H7 (cell line): ENCODE data around the gene DSE. TPM values are rescaled to one million over a fixed set of nuclear protein-coding genes. Genes with fewer than 3 reads are reported as not detected.
A peak's percentile ranks its signal among the peaks of the same experiment; 100 is the strongest.

Experiments
- DNase-seq: peaks from one replicate; pipeline ENCODE4 v3.0.0; 2012
- H3K27me3 ChIP-seq: 2 replicates; pipeline ENCODE4 v1.6.0; 2011; ENCODE audit warnings: mild to moderate bottlenecking, low read length; ENCODE audit not compliant: control insufficient read depth, insufficient read depth
- H3K36me3 ChIP-seq: replicated peaks from 2 replicates; pipeline ENCODE4 v1.5.1; 2011; ENCODE audit warnings: low read length; ENCODE audit not compliant: control insufficient read depth, insufficient read depth
- H3K4me3 ChIP-seq: 2 replicates; pipeline ENCODE4 v1.5.1; 2011; ENCODE audit warnings: low read depth, mild to moderate bottlenecking, control low read depth, low read length, moderate library complexity; ENCODE audit not compliant: insufficient read depth
- total RNA-seq: library from RNA; depleted of rRNA; stranded (reverse); fragments of >200 nt; shearing (Covaris generic); gene quantifications from 2 replicates; pipeline ENCODE4 v1.2.3, GENCODE V29; 2014

Gene DSE
- total RNA-seq, 1 experiment from 2014 or later = 39.5 TPM

- Histone ChIP-seq H3K4me3 (no peak overlapping the region), H3K27me3 (no peaks in the 10 kb centered on the region), H3K36me3 (no peaks in the 10 kb centered on the region)
- DNase-seq = no peak
These were observed 76.3 kb downstream of the DSE start for GRCh38 chr6:116447052-116447451.

- no peak overlapping the region for H3K4me3 ChIP-seq
- DNase-seq = no peak
- H3K36me3 ChIP-seq = no peaks in the 10 kb centered on the region
- no peaks in the 10 kb centered on the region for H3K27me3 ChIP-seq
These were observed 76.8 kb downstream of the DSE start for GRCh38 chr6:116447496-116448011.

- no peak for DNase-seq
These were observed 78.8 kb downstream of the DSE start for GRCh38 chr6:116449565-116449964.

GRCh38 chr6:116450185-116450710, 79.5 kb downstream of the DSE start:
- no peaks in the 10 kb centered on the region for H3K36me3 ChIP-seq
- no peak overlapping the region for H3K4me3 ChIP-seq
- DNase-seq = no peak
- H3K27me3 ChIP-seq = no peaks in the 10 kb centered on the region

More at GRCh38 chr6:116449565-116449964, 78.8 kb downstream of the DSE start:
- Histone ChIP-seq H3K27me3 (no peaks in the 10 kb centered on the region), H3K4me3 (no peak overlapping the region), H3K36me3 (no peaks in the 10 kb centered on the region)

DNA sequence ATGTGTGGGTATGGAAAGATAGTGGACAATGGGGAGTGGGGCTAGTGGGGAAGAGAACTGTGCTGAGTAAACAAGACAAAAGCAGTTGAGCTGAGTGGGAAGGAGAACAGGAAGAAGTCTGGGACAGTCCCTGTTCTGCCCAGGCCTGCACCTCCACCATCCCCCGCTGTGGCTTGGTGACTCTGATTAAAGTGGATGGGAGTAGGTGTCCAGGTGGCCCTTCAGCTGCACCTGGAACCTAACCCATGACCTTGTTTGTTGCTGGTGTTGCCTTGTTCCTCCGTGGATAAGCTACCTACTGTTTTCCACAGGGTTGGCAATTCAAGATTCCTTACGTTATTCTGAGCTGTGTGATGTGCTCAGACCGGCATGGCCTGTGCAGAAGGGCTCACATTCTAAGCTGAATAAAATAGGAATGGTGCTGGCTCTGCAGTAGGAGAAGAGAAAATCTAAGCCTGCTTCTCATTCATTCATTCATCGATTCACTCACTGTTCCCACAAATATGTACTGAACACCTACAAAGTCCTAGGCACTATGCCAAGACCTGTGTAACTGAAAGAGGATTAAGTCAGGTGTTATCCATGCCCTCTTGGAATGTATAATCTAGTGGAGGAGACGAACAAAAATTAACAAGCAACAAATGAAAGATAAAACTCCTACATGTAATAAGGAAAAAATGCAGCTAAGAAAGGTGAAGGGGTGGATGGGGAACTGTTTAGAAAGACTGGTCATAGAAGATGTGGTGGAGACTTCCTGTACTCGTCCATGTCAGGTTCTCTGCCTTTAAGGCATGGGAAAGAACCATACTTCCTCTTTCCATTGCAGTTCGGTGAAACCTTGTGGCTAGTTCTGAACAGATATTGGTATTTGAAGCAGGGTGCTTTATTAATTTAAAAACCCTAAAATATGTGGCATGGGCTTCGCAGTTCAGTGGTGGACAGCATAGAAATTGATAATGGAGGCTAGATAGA, 80.3 kb downstream of the DSE start:
- Histone ChIP-seq H3K36me3 (no peaks in the 10 kb centered on the region), H3K4me3 (no peak overlapping the region), H3K27me3 (no peaks in the 10 kb centered on the region)
- no peak for DNase-seq

GRCh38 chr6:116451916-116452315, 81.2 kb downstream of the DSE start:
- no peak for DNase-seq
- H3K36me3 ChIP-seq = no peaks in the 10 kb centered on the region
- H3K4me3 ChIP-seq = no peak overlapping the region
- no peaks in the 10 kb centered on the region for H3K27me3 ChIP-seq

DNA sequence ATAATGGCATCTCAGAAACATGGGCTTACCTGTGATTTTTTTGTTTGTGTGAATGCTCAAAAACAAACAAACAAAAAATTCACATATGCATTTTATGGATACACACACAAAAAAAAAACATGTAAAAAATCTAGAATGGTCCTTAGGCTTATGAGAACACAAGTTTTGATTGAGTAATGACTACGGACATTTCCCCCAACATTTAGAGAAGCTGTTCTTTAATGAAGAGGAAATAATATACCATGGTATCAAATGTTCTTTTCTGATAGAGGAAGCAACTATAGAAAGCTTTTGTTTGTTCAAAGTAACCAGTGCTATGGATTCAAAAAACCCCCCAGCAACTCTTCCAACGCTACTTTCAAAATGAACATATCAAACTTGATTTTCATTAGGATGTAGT, 81.8 kb downstream of the DSE start:
- H3K4me3 ChIP-seq = no peak overlapping the region
- H3K36me3 ChIP-seq = no peaks in the 10 kb centered on the region
- H3K27me3 ChIP-seq = no peaks in the 10 kb centered on the region
- no peak for DNase-seq

- no peak for DNase-seq
- Histone ChIP-seq H3K4me3 (no peak overlapping the region), H3K27me3 (peaks cover 18% of the 10 kb centered on the region), H3K36me3 (no peaks in the 10 kb centered on the region)
These were observed 85.4 kb downstream of the DSE start for GRCh38 chr6:116456106-116456505.

GRCh38 chr6:116456927-116457326, 86.2 kb downstream of the DSE start:
- no peak for DNase-seq
- Histone ChIP-seq H3K4me3 (no peak overlapping the region), H3K36me3 (no peaks in the 10 kb centered on the region), H3K27me3 (peaks cover 26% of the 10 kb centered on the region)

DNA sequence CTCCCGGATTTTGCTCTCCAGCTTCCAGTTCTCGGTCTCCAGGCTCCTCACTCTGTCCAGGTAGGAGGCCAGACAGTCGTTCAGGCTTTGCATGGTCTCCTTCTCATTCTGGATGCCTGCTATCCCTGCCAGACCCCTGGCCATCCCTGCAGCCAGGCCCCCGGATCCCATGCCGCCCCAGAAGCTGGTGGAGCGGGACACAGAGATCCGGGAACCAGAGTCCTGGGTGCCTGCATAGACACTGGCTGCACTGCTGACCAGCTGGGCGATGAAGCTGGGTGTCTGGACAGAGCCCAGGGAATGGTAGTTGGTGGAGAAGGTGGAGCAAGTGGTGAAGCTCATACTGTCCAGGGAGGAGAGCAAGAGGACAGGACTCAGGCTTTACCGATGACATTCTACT, 87.5 kb downstream of the DSE start:
- Histone ChIP-seq H3K36me3 (no peaks in the 10 kb centered on the region), H3K4me3 (no peak overlapping the region), H3K27me3 (peaks cover 38% of the 10 kb centered on the region)
- no peak for DNase-seq

- DNase-seq = no peak
- H3K36me3 ChIP-seq = no peaks in the 10 kb centered on the region
- H3K27me3 ChIP-seq = peaks cover 39% of the 10 kb centered on the region
- no peak overlapping the region for H3K4me3 ChIP-seq
These were observed 89.2 kb downstream of the DSE start for GRCh38 chr6:116459927-116460326.

DNA sequence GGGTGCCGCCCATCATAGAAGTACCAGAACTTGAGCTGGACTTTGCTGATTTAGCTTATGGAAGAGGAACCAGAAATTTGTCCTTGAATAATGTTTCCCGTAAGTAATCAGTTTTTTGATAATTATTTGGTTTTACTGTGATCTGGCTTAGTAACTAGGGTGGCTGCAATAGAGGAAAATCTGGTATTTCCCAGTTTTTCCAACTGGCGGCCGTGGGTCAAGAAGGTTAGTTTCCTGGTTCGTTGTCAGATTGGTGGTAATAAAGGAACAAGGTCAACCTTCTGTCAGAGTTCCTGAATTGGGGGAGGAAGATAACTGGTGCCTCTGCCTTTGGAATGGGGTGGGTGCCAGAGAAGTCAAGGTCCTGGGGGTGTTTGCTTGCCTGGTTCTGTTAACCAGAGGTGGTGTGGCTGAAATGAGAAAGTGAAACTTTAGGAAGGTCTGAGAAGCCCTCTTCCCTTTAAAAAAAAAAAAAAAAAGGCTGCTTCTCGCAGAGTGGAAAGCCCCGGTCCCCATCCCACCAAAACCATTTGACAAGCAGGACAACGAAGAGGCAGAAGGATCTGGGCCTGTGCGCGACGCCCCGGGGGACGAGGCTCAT, 90.7 kb downstream of the DSE start, which contains the start of gene CALHM6:
CALHM6 (plus strand) TSS at position 45 of the 601 bp plus-strand sequence; CDS start at position 600, 555 bp downstream.
- no peaks in the 10 kb centered on the region for H3K36me3 ChIP-seq
- DNase-seq = no peak
- H3K4me3 ChIP-seq = peak within 1 kb of the TSS; percentile 42
- H3K27me3 ChIP-seq = peaks cover 39% of the 10 kb centered on the region

GRCh38 chr6:116461932-116462885, 91.5 kb downstream of the DSE start:
- DNase-seq = peak; percentile 87
- peak overlapping the region; percentile 42 for H3K4me3 ChIP-seq
- H3K27me3 ChIP-seq = peaks cover 39% of the 10 kb centered on the region
- no peaks in the 10 kb centered on the region for H3K36me3 ChIP-seq

- H3K36me3 ChIP-seq = no peaks in the 10 kb centered on the region
- H3K27me3 ChIP-seq = peaks cover 39% of the 10 kb centered on the region
- no peak overlapping the region for H3K4me3 ChIP-seq
- DNase-seq = no peak
These were observed 92.6 kb downstream of the DSE start for GRCh38 chr6:116463301-116463700.
